Naive thymus-derived CD4-positive, alpha-beta T cell (primary cell): ENCODE data around the gene SLC44A1. TPM values are rescaled to one million over a fixed set of nuclear protein-coding genes. Genes with fewer than 3 reads are reported as not detected.

Source experiments
- ATAC-seq: fragments of 150-1000 bp; cut with Tn5 transposase; 2 replicates; pipeline ENCODE4 v1.10.0; 2021; ENCODE audit warnings: mild to moderate bottlenecking, moderate library complexity
- CTCF ChIA-PET: fragments of 350-600 bp; sonication (Branson Sonifier 250); formaldehyde crosslinking; loops from one replicate; lab custom pipeline; 2021; ENCODE audit warnings: antibody characterized with exemption; lab: Charles Lee
- POLR2A ChIA-PET: fragments of 350-600 bp; sonication (Branson Sonifier 250); formaldehyde crosslinking; loops from one replicate; lab custom pipeline; 2021; ENCODE audit warnings: antibody characterized with exemption, inconsistent platforms; lab: Charles Lee
- DNase-seq, 9 donors: peaks; one replicate each; pipeline versions ENCODE4 v3.0.0 to v3.0.0-alpha.2; 2020 to 2022; ENCODE audit warnings: mixed read lengths in 1 of 9
- H3K27ac ChIP-seq: one replicate; pipeline ENCODE4 v1.7.0; 2013; ENCODE audit warnings: mild to moderate bottlenecking, low read depth, low read length, moderate library complexity
- H3K27me3 ChIP-seq, 2 donors: one replicate each; pipeline ENCODE4 v1.7.0; 2013; ENCODE audit warnings: low read length in 2 of 2, mild to moderate bottlenecking in 2 of 2, moderate library complexity in 2 of 2; ENCODE audit not compliant: control insufficient read depth in 2 of 2, insufficient read depth in 2 of 2
- H3K36me3 ChIP-seq, 3 experiments: 1 replicate in 2 of 3; 2 replicates in 1 of 3; pipeline ENCODE4 v1.7.0; 2013; ENCODE audit warnings: low read length in 3 of 3, mild to moderate bottlenecking in 3 of 3, moderate library complexity in 1 of 3; ENCODE audit not compliant: insufficient read depth in 3 of 3, control insufficient read depth in 2 of 3
- H3K4me1 ChIP-seq, 2 donors: one replicate each; pipeline ENCODE4 v1.7.0; 2013; ENCODE audit warnings: low read length in 2 of 2, mild to moderate bottlenecking in 2 of 2, moderate library complexity in 1 of 2; ENCODE audit not compliant: control insufficient read depth in 2 of 2, insufficient read depth in 2 of 2
- H3K4me3 ChIP-seq: 2 replicates; pipeline ENCODE4 v1.7.0; 2013; ENCODE audit warnings: mild to moderate bottlenecking, low read length
- H3K9me3 ChIP-seq, 3 experiments: 1 replicate in 2 of 3; 2 replicates in 1 of 3; pipeline ENCODE4 v1.7.0; 2013; ENCODE audit warnings: low read length in 3 of 3; ENCODE audit not compliant: control insufficient read depth in 2 of 3
- H3K27ac Mint-ChIP-seq, 9 donors: one replicate each; pipeline ENCODE4 v1.8.0; 2020 to 2022; ENCODE audit warnings: mixed read lengths in 9 of 9, mild to moderate bottlenecking in 8 of 9, moderate library complexity in 5 of 9, inconsistent platforms in 2 of 9
- H3K27me3 Mint-ChIP-seq, 5 donors: one replicate each; pipeline ENCODE4 v1.8.0; 2021 to 2022; ENCODE audit warnings: mixed read lengths in 5 of 5, mild to moderate bottlenecking in 1 of 5
- H3K36me3 Mint-ChIP-seq, 5 donors: one replicate each; pipeline ENCODE4 v1.8.0; 2020 to 2022; ENCODE audit warnings: mixed read lengths in 5 of 5, mild to moderate bottlenecking in 3 of 5, inconsistent platforms in 1 of 5
- H3K4me1 Mint-ChIP-seq, 7 donors: one replicate each; pipeline ENCODE4 v1.8.0; 2020 to 2022; ENCODE audit warnings: mixed read lengths in 7 of 7, mild to moderate bottlenecking in 3 of 7, inconsistent platforms in 1 of 7
- H3K4me3 Mint-ChIP-seq, 10 donors: one replicate each; pipeline ENCODE4 v1.8.0; 2020 to 2022; ENCODE audit warnings: mild to moderate bottlenecking in 10 of 10, mixed read lengths in 10 of 10, moderate library complexity in 6 of 10, inconsistent platforms in 2 of 10
- H3K9me3 Mint-ChIP-seq, 11 donors: one replicate each; pipeline ENCODE4 v1.8.0; 2020 to 2022; ENCODE audit warnings: mixed read lengths in 11 of 11, mild to moderate bottlenecking in 4 of 11, inconsistent platforms in 1 of 11, moderate library complexity in 1 of 11
- intact Hi-C, 2 donors: fragments of 100-400 bp; cut with micrococcal nuclease; formaldehyde crosslinking; loops; one replicate each; pipeline ENCODE4 v1.15.1; 2023
- polyA plus RNA-seq, 2 donors: library from polyadenylated mRNA; unstranded; fragments of 300-500 nt; fragmentation: Illumina TruSeq; gene quantifications; one replicate each; pipeline ENCODE4 v1.2.3, GENCODE V29; 2021
- total RNA-seq, 6 experiments: library from RNA in 5 of 6; stranded (reverse) in 5 of 6; gene quantifications; 1 replicate in 5 of 6; 2 replicates in 1 of 6; pipeline ENCODE4 v1.2.3 and lab custom pipeline; 2021 to 2026

The SLC44A1 gene
- total and polyA plus RNA-seq, 7 experiments from 2014 or later: 7.7 to 21.8 (median 13.7) TPM

- intact Hi-C loops: loop anchor here (5.0 to 10.0 kb wide), 3 partner anchors 288 to 1314 kb away; partner anchors contain the start of genes NIPSNAP3A (in 1 of the 2), SMC2 (in 1 of the 2) and TMEM38B (in 1 of the 2)
- Histone ChIP-seq H3K27ac (no peak overlapping the region), H3K9me3 (peaks cover 0 to 4% (median 0%) of the 10 kb centered on the region in 3 experiments), H3K36me3 (no peaks in the 10 kb centered on the region), H3K27me3 (peaks cover 0 to 6% of the 10 kb centered on the region in 2 donors), H3K4me3 (no peak overlapping the region), H3K4me1 (peaks cover 19 to 22% of the 10 kb centered on the region in 2 donors)
- POLR2A ChIA-PET: no interaction called here
- DNase-seq: no peak
- H3K4me3 Mint-ChIP-seq: peak overlapping the region in 4 of 10 donors; percentile 65 to 77 (median 72)
- peaks cover 0 to 35% (median 15%) of the 10 kb centered on the region in 11 donors for H3K9me3 Mint-ChIP-seq
- H3K4me1 Mint-ChIP-seq: peaks cover 20 to 42% (median 34%) of the 10 kb centered on the region in 7 donors
- no peak for ATAC-seq
- peaks cover 38 to 85% (median 63%) of the 10 kb centered on the region in 5 donors for H3K27me3 Mint-ChIP-seq
- H3K36me3 Mint-ChIP-seq: peaks cover 0 to 9% (median 3%) of the 10 kb centered on the region in 5 donors
- CTCF ChIA-PET: no interaction called here
- no peak overlapping the region for H3K27ac Mint-ChIP-seq
Measured at GRCh38 chr9:105406369-105406768, 161.9 kb downstream of the SLC44A1 start.

GRCh38 chr9:105413525-105413924, 169.1 kb downstream of the SLC44A1 start:
- peaks cover 0 to 19% (median 0%) of the 10 kb centered on the region in 7 donors for H3K4me1 Mint-ChIP-seq
- POLR2A ChIA-PET: no interaction called here
- no peak overlapping the region for H3K27ac Mint-ChIP-seq
- H3K27me3 ChIP-seq: no peaks in the 10 kb centered on the region
- no peaks in the 10 kb centered on the region for H3K9me3 ChIP-seq
- no peak overlapping the region for H3K4me3 ChIP-seq
- intact Hi-C loops: no loop called here
- no peak for DNase-seq
- CTCF ChIA-PET: interaction anchor here (0.8 kb wide), 1 partner anchor 242 kb away, joined by 3 read pairs; no protein-coding TSS in a partner anchor
- H3K27ac ChIP-seq: no peak overlapping the region
- no peaks in the 10 kb centered on the region for H3K36me3 ChIP-seq
- no peaks in the 10 kb centered on the region for H3K4me1 ChIP-seq
- peaks cover 0 to 36% (median 10%) of the 10 kb centered on the region in 11 donors for H3K9me3 Mint-ChIP-seq
- H3K36me3 Mint-ChIP-seq: peaks cover 0 to 4% (median 0%) of the 10 kb centered on the region in 5 donors
- no peak overlapping the region for H3K4me3 Mint-ChIP-seq
- no peak for ATAC-seq
- peaks cover 31 to 53% (median 40%) of the 10 kb centered on the region in 5 donors for H3K27me3 Mint-ChIP-seq

DNA sequence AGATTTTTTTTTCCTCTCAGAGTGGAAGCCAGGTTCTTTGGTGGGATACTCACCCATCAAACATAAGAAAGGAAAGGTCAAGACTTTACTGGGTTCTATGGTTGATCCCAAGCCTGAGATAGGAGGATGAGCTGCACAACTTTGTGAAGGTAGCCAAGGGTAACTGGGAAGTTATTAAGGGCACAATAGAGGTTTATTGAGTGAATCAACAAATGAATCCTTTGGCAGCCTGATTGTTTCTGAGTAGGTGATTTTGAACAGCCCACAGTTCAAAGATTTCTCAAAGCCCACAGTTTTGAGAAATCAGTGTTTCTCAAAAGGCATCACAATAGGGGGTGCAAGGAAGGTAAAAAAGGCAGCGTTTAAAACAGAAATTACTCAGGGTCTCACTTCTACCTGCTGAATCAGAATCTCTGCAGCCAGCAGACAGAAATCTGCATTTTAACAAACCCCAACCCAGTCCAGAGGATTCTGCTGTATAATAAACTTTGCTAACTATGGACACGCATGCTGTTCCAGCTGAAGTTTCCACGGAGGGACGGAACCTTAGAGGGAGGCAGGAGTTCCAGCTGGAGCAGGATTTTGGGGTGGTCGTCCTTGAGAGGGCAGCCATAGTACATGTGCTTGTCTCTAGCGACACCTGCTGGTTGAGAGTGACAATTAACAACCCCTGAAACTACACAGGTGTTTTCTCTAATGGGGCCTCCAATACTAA, 170.7 kb downstream of the SLC44A1 start:
- intact Hi-C loops: loop anchor here (1.0 to 5.0 kb wide), 11 partner anchors 10 to 634 kb away; partner anchors contain the start of gene SLC44A1 (in 2 of the 2)
- H3K27ac Mint-ChIP-seq: no peak overlapping the region
- H3K9me3 Mint-ChIP-seq: peaks cover 0 to 24% (median 8%) of the 10 kb centered on the region in 11 donors
- H3K9me3 ChIP-seq: no peaks in the 10 kb centered on the region
- no peaks in the 10 kb centered on the region for H3K36me3 ChIP-seq
- H3K27me3 Mint-ChIP-seq: peaks cover 29 to 46% (median 38%) of the 10 kb centered on the region in 5 donors
- H3K36me3 Mint-ChIP-seq: no peaks in the 10 kb centered on the region
- DNase-seq: peak; percentile 30 to 75 (median 58)
- H3K27me3 ChIP-seq: no peaks in the 10 kb centered on the region
- peak; percentile 86 for ATAC-seq
- H3K4me1 Mint-ChIP-seq: peaks cover 0 to 19% (median 0%) of the 10 kb centered on the region in 7 donors
- ChIA-PET CTCF (interaction anchor here (0.5 to 5.4 kb wide), 6 partner anchors 10 to 553 kb away, joined by 3 to 28 read pairs (median 4); no protein-coding TSS in a partner anchor), POLR2A (no interaction called here)
- no peak overlapping the region for H3K4me3 Mint-ChIP-seq
- H3K4me1 ChIP-seq: no peaks in the 10 kb centered on the region
- H3K4me3 ChIP-seq: no peak overlapping the region
- H3K27ac ChIP-seq: no peak overlapping the region

GRCh38 chr9:105415662-105415980, 171.2 kb downstream of the SLC44A1 start:
- DNase-seq (no peak), ATAC-seq (no peak)
- H3K4me1 Mint-ChIP-seq: peaks cover 0 to 19% (median 0%) of the 10 kb centered on the region in 7 donors
- POLR2A ChIA-PET: no interaction called here
- Histone ChIP-seq H3K4me1 (no peaks in the 10 kb centered on the region), H3K4me3 (no peak overlapping the region), H3K9me3 (no peaks in the 10 kb centered on the region), H3K27ac (no peak overlapping the region), H3K36me3 (no peaks in the 10 kb centered on the region), H3K27me3 (no peaks in the 10 kb centered on the region)
- peaks cover 26 to 41% (median 33%) of the 10 kb centered on the region in 5 donors for H3K27me3 Mint-ChIP-seq
- CTCF ChIA-PET: interaction anchor here (0.6 to 5.4 kb wide), 6 partner anchors 10 to 554 kb away, joined by 3 to 28 read pairs (median 4); no protein-coding TSS in a partner anchor
- no peaks in the 10 kb centered on the region for H3K36me3 Mint-ChIP-seq
- intact Hi-C loops: loop anchor here (1.0 to 5.0 kb wide), 11 partner anchors 10 to 635 kb away; partner anchors contain the start of gene SLC44A1 (in 2 of the 2)
- no peak overlapping the region for H3K4me3 Mint-ChIP-seq
- no peak overlapping the region for H3K27ac Mint-ChIP-seq
- H3K9me3 Mint-ChIP-seq: peaks cover 0 to 18% (median 7%) of the 10 kb centered on the region in 11 donors

DNA sequence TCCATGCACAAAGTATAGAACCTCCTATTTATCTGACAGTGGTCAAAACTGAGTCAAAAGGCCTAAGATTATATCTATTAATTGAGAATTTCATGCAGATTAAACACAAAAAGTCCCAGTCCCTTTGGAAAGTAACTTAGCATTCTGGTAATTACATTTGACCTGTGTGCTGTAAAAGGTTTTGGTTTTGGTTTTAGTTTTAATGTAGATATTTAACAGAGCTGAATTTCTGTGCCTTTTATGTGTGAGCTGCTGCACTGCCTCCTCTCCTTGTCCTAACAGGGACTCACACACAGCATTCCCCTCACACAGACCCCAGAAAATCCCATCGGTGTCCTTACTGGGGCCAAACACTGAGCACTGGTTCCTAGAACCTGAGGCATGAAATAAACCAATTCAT, 172.4 kb downstream of the SLC44A1 start:
- POLR2A ChIA-PET: no interaction called here
- Mint-ChIP-seq H3K27me3 (peaks cover 16 to 29% (median 23%) of the 10 kb centered on the region in 5 donors), H3K27ac (no peak overlapping the region), H3K9me3 (peaks cover 0 to 7% (median under 1%) of the 10 kb centered on the region in 11 donors), H3K4me3 (no peak overlapping the region), H3K36me3 (no peaks in the 10 kb centered on the region), H3K4me1 (peaks cover 0 to 19% (median 0%) of the 10 kb centered on the region in 7 donors)
- Histone ChIP-seq H3K27me3 (no peaks in the 10 kb centered on the region), H3K36me3 (no peaks in the 10 kb centered on the region), H3K4me1 (no peaks in the 10 kb centered on the region), H3K27ac (no peak overlapping the region), H3K9me3 (no peaks in the 10 kb centered on the region), H3K4me3 (no peak overlapping the region)
- no peak for DNase-seq
- intact Hi-C loops: loop anchor here in 1 of 2 donors (5.0 kb wide), 1 partner anchor 450 kb away; no protein-coding TSS in a partner anchor
- CTCF ChIA-PET: interaction anchor here (0.6 to 5.4 kb wide), 2 partner anchors 9 to 553 kb away, joined by 3 to 28 read pairs; no protein-coding TSS in a partner anchor
- ATAC-seq: no peak

- CTCF ChIA-PET: interaction anchor here (5.4 kb wide), 1 partner anchor 555 kb away, joined by 28 read pairs; no protein-coding TSS in a partner anchor
- no peak for ATAC-seq
- H3K36me3 ChIP-seq: no peaks in the 10 kb centered on the region
Measured at GRCh38 chr9:105418588-105419500, 174.4 kb downstream of the SLC44A1 start.

More at GRCh38 chr9:105418588-105419500, 174.4 kb downstream of the SLC44A1 start:
- H3K4me3 ChIP-seq: no peak overlapping the region
- intact Hi-C loops: loop anchor here in 1 of 2 donors (5.0 kb wide), 1 partner anchor 452 kb away; no protein-coding TSS in a partner anchor
- H3K4me1 ChIP-seq: no peaks in the 10 kb centered on the region
- Mint-ChIP-seq H3K9me3 (peaks cover 0 to 2% (median 0%) of the 10 kb centered on the region in 11 donors), H3K4me3 (no peak overlapping the region), H3K27me3 (peaks cover 5 to 17% (median 9%) of the 10 kb centered on the region in 5 donors), H3K4me1 (peaks cover 0 to 19% (median 0%) of the 10 kb centered on the region in 7 donors), H3K27ac (no peak overlapping the region), H3K36me3 (no peaks in the 10 kb centered on the region)
- DNase-seq: no peak
- H3K9me3 ChIP-seq: no peaks in the 10 kb centered on the region
- H3K27me3 ChIP-seq: no peaks in the 10 kb centered on the region
- POLR2A ChIA-PET: interaction anchor here (0.6 kb wide), 2 partner anchors 28 to 276 kb away, joined by 3 read pairs; partner anchors contain the start of gene TMEM38B
- no peak overlapping the region for H3K27ac ChIP-seq
